K562 (cell line): ENCODE measurements around the gene ZBTB42. TPM values are rescaled to one million over a fixed set of nuclear protein-coding genes. Genes with fewer than 3 reads are reported as not detected.

ENCODE experiments used
- ATAC-seq: fragments of 200-7000 bp; cut with Tn5 transposase; 3 replicates; pipeline ENCODE4 v1.9.1; 2020; ENCODE audit warnings: moderate library complexity
- BruUV-seq: library from RNA; stranded (reverse); fragments of 400-500 nt; replicated peaks from 2 replicates; lab custom pipeline; 2021; lab: Mats Ljungman, UMichigan
- CTCF ChIA-PET: fragments of 300-600 bp; formaldehyde crosslinking; extraction: SDS; loops from one replicate; lab custom pipeline; 2021; ENCODE audit warnings: low intra/inter-chr PET ratio; lab: Yijun Ruan, JAX
- POLR2A ChIA-PET: fragments of 300-600, 350-650 bp; sonication (Branson Sonifier 250); formaldehyde crosslinking; extraction: SDS; loops from one replicate; lab custom pipeline; 2021; ENCODE audit warnings: antibody characterized with exemption, inconsistent platforms; lab: Yijun Ruan, JAX
- DNase-seq, 4 experiments: peaks; one replicate each; pipeline versions ENCODE4 v3.0.0 to v3.0.0-alpha.2; 2011 to 2018; ENCODE audit warnings: low spot score in 3 of 4, mixed read lengths in 3 of 4; ENCODE audit errors: extremely low read depth in 1 of 4
- FAIRE-seq: peaks from 2 replicates; lab custom pipeline; 2011; peaks lifted over from hg19 to GRCh38; lab: Jason Lieb, UNC
- H2AFZ ChIP-seq: 2 replicates; pipeline ENCODE4 v1.6.0; 2011; ENCODE audit warnings: low read depth, low read length, control low read depth, inconsistent platforms
- H3K27ac ChIP-seq: fragments of 200-600 bp; 3 replicates; pipeline ENCODE4 v1.8.0; 2011; ENCODE audit warnings: low read depth, mild to moderate bottlenecking, control low read depth, inconsistent platforms, low read length, moderate library complexity, mixed read lengths; ENCODE audit errors: extremely low read depth
- H3K27me3 ChIP-seq, 2 experiments: fragments of 300-600 bp in 1 of 2; 2 replicates in 1 of 2; 3 replicates in 1 of 2; pipeline versions ENCODE4 v1.6.0 to v1.8.0; 2011; ENCODE audit warnings: inconsistent platforms in 2 of 2, low read length in 2 of 2, mild to moderate bottlenecking in 1 of 2, mixed read lengths in 1 of 2, moderate library complexity in 1 of 2; ENCODE audit not compliant: control insufficient read depth in 2 of 2, insufficient read depth in 2 of 2
- H3K36me3 ChIP-seq: fragments of 300-600 bp; 3 replicates; pipeline ENCODE4 v1.8.0; 2011; ENCODE audit warnings: mild to moderate bottlenecking, low read length, inconsistent platforms; ENCODE audit not compliant: control insufficient read depth, insufficient read depth
- H3K4me1 ChIP-seq, 2 experiments: fragments of 200-600 bp in 1 of 2; replicated peaks in 1 of 2; 2 replicates in 1 of 2; 3 replicates in 1 of 2; pipeline versions ENCODE4 v1.5.1 to v1.8.0; 2011; ENCODE audit warnings: inconsistent platforms in 2 of 2, low read length in 2 of 2, mild to moderate bottlenecking in 1 of 2, mixed read lengths in 1 of 2, moderate library complexity in 1 of 2; ENCODE audit not compliant: control insufficient read depth in 2 of 2, insufficient read depth in 2 of 2
- H3K4me2 ChIP-seq: 2 replicates; pipeline ENCODE4 v1.6.1; 2011; ENCODE audit warnings: low read length, control low read depth, inconsistent platforms, mixed read lengths; ENCODE audit not compliant: insufficient read depth
- H3K4me3 ChIP-seq: fragments of 200-600 bp; sonication (generic), shearing (Covaris generic); 2 replicates; pipeline ENCODE4 v1.5.1; 2016; ENCODE audit warnings: control low read depth, inconsistent platforms
- H3K79me2 ChIP-seq: fragments of 200-600 bp; 3 replicates; pipeline ENCODE4 v1.8.0; 2011; ENCODE audit warnings: low read length, inconsistent platforms; ENCODE audit not compliant: control insufficient read depth, insufficient read depth
- H3K9ac ChIP-seq, 2 experiments: 2 replicates each; pipeline versions ENCODE4 v1.6.0 to v1.6.1; 2011; ENCODE audit warnings: low read depth in 2 of 2, low read length in 2 of 2, control low read depth in 1 of 2, inconsistent platforms in 1 of 2, mild to moderate bottlenecking in 1 of 2, mixed read lengths in 1 of 2; ENCODE audit not compliant: insufficient read depth in 1 of 2
- H3K9me1 ChIP-seq: one replicate; pipeline ENCODE4 v1.6.0; 2011; ENCODE audit warnings: inconsistent platforms, mild to moderate bottlenecking, low read length, moderate library complexity; ENCODE audit not compliant: control insufficient read depth, insufficient read depth
- H3K9me3 ChIP-seq: replicated peaks from 2 replicates; pipeline ENCODE4 v1.5.1; 2011; ENCODE audit warnings: low read depth, low read length, inconsistent platforms; ENCODE audit not compliant: control insufficient read depth, insufficient read depth
- H4K20me1 ChIP-seq: replicated peaks from 2 replicates; pipeline ENCODE4 v1.6.1; 2011; ENCODE audit warnings: low read length, inconsistent platforms, mixed read lengths; ENCODE audit not compliant: control insufficient read depth, insufficient read depth
- POLR2G ChIP-seq: fragments of 200-400 bp; formaldehyde crosslinking; IDR thresholded peaks from 2 replicates; pipeline ENCODE4 v1.6.1; 2017; ENCODE audit warnings: low read depth, mild to moderate bottlenecking, antibody characterized with exemption, low read length, moderate library complexity
- RBFOX2 ChIP-seq: fragments of 200-400 bp; formaldehyde crosslinking; IDR thresholded peaks from 2 replicates; pipeline ENCODE4 v1.6.1; 2017; ENCODE audit warnings: low read depth, mild to moderate bottlenecking, low read length, moderate library complexity
- YBX1 ChIP-seq: fragments of 450-650 bp; IDR thresholded peaks from 2 replicates; pipeline ENCODE4 v1.7.1; 2016; ENCODE audit warnings: mild to moderate bottlenecking
- WGBS: fragments of 100-300 bp; shearing (Covaris generic); methylation state at CpG from one replicate; pipeline ENCODE4 v1.1.6; 2016; ENCODE audit warnings: low coverage, mixed read lengths; ENCODE audit not compliant: insufficient coverage; ENCODE audit errors: missing lambda C conversion rate; 5-methylcytosine and 5-hydroxymethylcytosine counted together
- in situ Hi-C: fragments of 300-500 bp; cut with MboI; formaldehyde crosslinking; loops from 4 replicates; pipeline ENCODE4 v1.15.0; 2018; ENCODE audit warnings: inconsistent platforms, mixed read lengths
- intact Hi-C: fragments of 100-400 bp; cut with micrococcal nuclease; formaldehyde crosslinking; loops from 2 replicates; pipeline ENCODE4 v1.14.2; 2022
- polyA plus RNA-seq, 8 experiments: library from polyadenylated mRNA; depleted of rRNA in 4 of 8; stranded (reverse) in 5 of 8; unstranded in 3 of 8; fragments of >200 nt; fragmentation: Nextera tagmentation in 2 of 8; fragmentation: Illumina TruSeq in 1 of 8; extraction: Ambion mirVana in 2 of 8; extraction: Trizol in 1 of 8; gene quantifications; 2 replicates each; pipeline versions ENCODE4 v1.2.1 to v1.2.3, GENCODE V29; 2011 to 2014; ENCODE audit warnings: inconsistent platforms in 1 of 8, missing spikeins in 1 of 8
- total RNA-seq, 7 experiments: library from RNA; depleted of rRNA in 6 of 7; stranded (reverse); fragments of >200 nt in 6 of 7; fragmentation: Illumina TruSeq in 2 of 7; extraction: Trizol in 2 of 7; gene quantifications; 2 replicates each; pipeline versions ENCODE4 v1.2.1 to v1.2.3, GENCODE V29; 2011 to 2021; ENCODE audit warnings: low replicate concordance in 1 of 7

ZBTB42 gene
- total and polyA plus RNA-seq, 9 of the 15 experiments (the other 6 are each of a cell fraction or from before 2014, with no cell fraction given), result 0.03 to 8.5 (median 2.4) TPM

GRCh38 chr14:104792101-104792884 lies 8.6 kb upstream of the ZBTB42 start:
- Histone ChIP-seq H3K9me3 (no peaks in the 10 kb centered on the region), H3K36me3 (peaks cover 53% of the 10 kb centered on the region; the same call in 1 of the 3 replicates), H3K9me1 (no peaks in the 10 kb centered on the region), H3K4me1 (peaks cover 25 to 87% of the 10 kb centered on the region in 2 experiments), H4K20me1 (peaks cover 12% of the 10 kb centered on the region; the same call in 1 of the 2 replicates), H3K9ac (peak overlapping the region in 1 of 2 experiments; percentile 78; a peak in 2 of 4 replicates), H3K27me3 (no peaks in the 10 kb centered on the region), H3K79me2 (peaks cover 54% of the 10 kb centered on the region), H3K4me2 (no peak overlapping the region), H3K27ac (no peak overlapping the region), H2AFZ (no peak overlapping the region), H3K4me3 (no peak overlapping the region)
- FAIRE-seq, result no peak
- BruUV-seq, result no TSS peak
- TF ChIP-seq POLR2G (peak; percentile 38; the same call in 1 of the 2 replicates), YBX1 (no peak), RBFOX2 (peak; percentile 51; the same call in 1 of the 2 replicates)
- CTCF ChIA-PET, result no interaction called here
- WGBS, result 88% methylated on average over 10 of the region's 25 CpGs
- POLR2A ChIA-PET, result no interaction called here
- intact Hi-C loops (no loop called here), in situ Hi-C loops (no loop called here)
- DNase-seq, result no peak
- no peak for ATAC-seq
